Pericardium fibroblast (primary cell): ENCODE data around the gene STK24. TPM values are rescaled to one million over a fixed set of nuclear protein-coding genes. Genes with fewer than 3 reads are reported as not detected.

Source experiments
- total RNA-seq: library from RNA; depleted of rRNA; stranded (reverse); fragments of >200 nt; gene quantifications from 2 replicates; pipeline ENCODE4 v1.2.3, GENCODE V29; 2015

Gene STK24
- total RNA-seq, result 53.3 and 66.0 TPM in 2 replicates

GRCh38 chr13:98576963-98577835 is at the start of gene STK24:
STK24 (minus strand) TSS chr13:98577107; CDS start chr13:98576786, 321 bp downstream.

Other genes starting within 250 kb of the STK24 start
- not detected in 2 replicates for gene SLC15A1, start 175.6 kb upstream of the STK24 start, total RNA-seq